GM18505 (cell line): ENCODE measurements around the gene CDC42BPA.
"Not testable (repeated sequence)": the region's sequence is repeated elsewhere in the genome, so short reads cannot be mapped to it uniquely, and the experiment has no call there.

Source experiments
- ATAC-seq: cut with Tn5 transposase; IDR thresholded peaks from one replicate; pipeline ENCODE4 v1.9.1; 2021; ENCODE audit not compliant: unreplicated experiment
- POLR2A ChIP-seq: IDR thresholded peaks from 4 replicates; pipeline ENCODE4 v1.6.1; 2011; ENCODE audit warnings: borderline replicate concordance; ENCODE audit not compliant: insufficient read depth, insufficient read length; ENCODE audit errors: extremely low read depth

The CDC42BPA gene

DNA sequence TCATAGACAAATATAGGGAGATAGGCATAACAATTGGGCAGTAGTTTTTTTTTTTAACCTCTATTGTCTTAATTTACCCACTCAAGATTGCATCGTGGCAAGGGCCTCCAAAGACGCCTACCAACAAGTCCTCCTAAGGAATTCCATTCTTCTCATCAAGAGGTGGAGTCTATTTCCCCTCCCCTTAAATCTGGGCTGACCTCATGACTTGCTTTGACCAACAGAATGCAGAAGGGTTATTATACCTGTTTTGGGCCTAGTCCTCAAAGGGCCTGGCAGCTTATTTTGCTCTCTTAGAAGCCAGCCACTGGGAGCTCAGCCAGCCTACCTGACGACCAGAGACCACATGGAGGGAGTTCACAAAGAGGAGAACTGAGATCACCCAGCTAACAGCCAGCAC is 285.9 kb downstream of the CDC42BPA start:
- TF ChIP-seq POLR2A = no peak
- ATAC-seq = no peak

DNA sequence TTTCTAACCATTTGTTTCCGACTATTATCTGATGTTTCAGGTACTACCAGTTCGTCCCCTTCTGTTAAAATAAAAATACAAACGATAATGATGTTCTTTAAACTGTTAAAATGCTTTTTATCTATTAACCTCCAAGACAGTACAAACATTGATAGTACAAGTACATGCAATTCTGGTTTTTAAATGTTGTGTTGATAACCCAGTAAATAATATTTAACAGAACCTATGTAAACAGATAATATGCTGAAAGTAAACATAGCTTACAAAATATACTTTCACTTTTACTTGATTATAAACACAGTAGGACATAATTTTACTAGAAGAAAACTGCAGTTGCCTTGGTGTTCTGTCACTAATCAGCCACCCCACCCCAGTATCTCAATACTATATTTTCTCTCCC is 301.3 kb downstream of the CDC42BPA start:
- no peak for ATAC-seq
- no peak for TF ChIP-seq POLR2A

GRCh38 chr1:227010645-227011044 is 307.6 kb downstream of the CDC42BPA start:
- no peak for TF ChIP-seq POLR2A
- ATAC-seq = no peak

DNA sequence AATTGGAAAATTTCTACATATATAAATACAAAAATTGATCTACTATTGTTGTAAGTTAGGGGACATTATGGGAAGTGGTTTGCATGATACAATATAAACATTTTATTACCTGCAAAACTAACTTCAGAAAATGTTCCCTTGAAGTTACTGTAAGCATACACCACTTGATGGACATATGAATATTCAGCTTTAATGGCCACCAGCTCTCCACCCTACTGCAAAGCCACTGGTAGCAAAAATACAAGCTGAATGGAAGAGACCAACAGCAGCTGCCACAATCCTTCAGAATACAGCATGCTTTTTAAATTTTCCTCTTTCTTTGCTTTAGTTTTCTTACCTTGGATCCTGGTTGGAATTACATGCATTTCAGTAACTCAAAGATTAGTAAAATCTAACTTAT is 308.4 kb downstream of the CDC42BPA start:
- ATAC-seq = no peak
- no peak for TF ChIP-seq POLR2A

DNA sequence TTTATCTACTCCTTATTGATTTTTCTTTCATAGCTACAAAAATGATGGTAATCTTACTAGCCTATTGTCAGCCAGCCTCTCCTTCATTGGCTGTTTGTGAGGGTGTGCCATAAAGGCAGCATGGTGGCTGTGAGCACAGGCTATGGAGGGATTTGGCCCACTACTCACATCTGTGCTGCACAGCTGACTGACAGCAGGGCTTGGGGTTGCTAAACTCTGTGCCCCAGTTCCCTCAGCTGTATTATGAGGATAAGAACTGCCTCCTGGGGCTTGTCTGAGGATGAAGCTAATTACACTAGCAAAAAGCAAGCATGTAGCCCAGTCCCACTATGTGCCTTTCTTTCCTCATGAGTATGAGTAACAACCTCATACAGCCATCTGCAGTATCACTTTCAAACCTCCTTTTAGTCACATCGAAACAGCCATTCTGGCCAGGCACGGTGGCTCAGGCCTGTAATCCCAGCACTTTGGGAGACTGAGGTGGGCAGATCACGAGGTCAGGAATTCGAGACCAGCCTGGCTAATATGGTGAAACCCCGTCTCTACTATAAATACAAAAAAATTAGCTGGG is 312.0 kb downstream of the CDC42BPA start:
- TF ChIP-seq POLR2A = no peak
- no peak for ATAC-seq

- TF ChIP-seq POLR2A = no peak
- no peak for ATAC-seq
Observed at GRCh38 chr1:227004796-227005195, 313.5 kb downstream of the CDC42BPA start.

DNA sequence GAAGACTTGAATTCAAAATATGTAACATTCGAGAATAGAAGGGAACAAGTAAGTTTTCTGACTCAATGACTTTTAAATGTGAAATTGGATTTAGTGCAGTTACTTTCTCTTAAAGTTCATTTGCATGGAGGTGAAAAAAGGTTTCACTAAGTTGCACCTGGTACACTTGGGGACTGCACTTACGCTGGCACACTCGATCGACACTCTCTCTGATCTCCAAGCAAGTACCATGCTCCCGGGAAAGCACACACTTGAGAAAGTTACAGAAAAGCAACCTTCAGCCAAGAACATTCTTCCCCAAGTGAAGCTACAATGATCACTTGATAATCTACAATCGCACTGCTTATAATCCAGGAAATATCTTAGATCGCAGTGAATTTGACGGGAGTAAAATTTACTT is 315.1 kb downstream of the CDC42BPA start:
- ATAC-seq = no peak
- TF ChIP-seq POLR2A = no peak

DNA sequence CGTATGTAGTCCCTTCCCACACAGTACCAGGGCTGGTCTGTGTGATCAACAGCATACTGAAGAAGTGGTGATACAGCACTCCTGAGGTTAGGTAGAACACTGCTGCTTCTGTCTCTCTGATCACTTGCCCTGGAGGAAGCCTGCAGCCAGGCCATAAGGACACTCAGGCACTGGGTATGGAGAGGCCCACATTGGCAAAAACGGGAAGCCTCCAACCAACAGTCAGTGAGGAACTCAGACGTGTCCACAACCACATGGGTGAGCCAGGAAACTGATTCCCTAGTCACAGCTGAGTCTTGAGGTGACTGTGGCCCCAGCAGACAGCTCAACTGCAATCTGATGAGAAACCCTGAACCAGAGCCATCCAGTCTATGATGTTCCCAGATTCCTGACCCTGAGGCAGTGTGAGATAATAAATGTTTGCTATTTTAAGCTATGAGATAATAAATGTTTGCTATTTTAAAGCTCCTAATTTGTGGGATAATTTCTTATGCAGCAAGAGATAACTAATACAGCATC is 315.7 kb downstream of the CDC42BPA start:
- ATAC-seq = no peak
- no peak for TF ChIP-seq POLR2A

GRCh38 chr1:226999579-226999978 is 318.7 kb downstream of the CDC42BPA start:
- ATAC-seq = not testable (repeated sequence)

GRCh38 chr1:226995365-226996332 is 322.6 kb downstream of the CDC42BPA start:
- TF ChIP-seq POLR2A = no peak
- peak; percentile 93 for ATAC-seq

DNA sequence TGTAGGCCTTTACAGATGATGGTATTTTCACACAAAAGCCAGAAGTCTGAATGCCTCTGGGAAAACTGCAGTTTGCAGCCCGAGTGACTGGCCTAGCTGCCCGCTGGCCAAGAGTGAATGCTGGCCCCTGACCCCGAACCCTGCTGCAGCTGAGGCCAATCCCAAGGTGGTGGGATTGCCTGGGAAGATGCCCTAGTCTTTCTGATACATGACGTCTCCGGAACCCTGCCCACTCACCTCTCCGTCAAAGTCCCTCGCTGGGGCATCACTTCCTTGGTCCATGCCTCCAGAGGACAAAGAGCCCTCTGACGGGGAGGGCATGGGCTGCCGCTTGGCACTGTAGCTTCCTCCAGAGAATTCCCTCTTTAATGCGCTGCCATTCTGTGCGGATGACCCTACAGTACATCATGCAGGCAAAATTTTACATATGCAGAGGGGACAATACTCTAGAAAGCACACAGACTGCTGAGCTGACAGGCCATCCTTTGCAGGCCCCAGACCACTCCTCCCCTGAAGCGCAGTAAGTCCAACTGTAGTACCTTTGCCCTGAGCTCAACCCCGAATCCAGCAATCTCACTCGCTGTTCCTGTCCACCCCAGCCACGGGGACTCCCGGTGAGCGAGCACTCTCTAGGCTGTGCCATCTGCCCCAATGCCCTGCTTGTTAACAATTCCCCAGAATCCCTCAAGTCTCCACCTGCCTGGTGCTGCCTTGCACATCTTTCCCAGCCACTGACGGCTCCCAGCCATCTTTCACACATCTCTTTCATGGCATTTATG is 323.5 kb downstream of the CDC42BPA start:
- ATAC-seq = no peak
- no peak for TF ChIP-seq POLR2A

GRCh38 chr1:226993814-226994585 is 324.3 kb downstream of the CDC42BPA start:
- ATAC-seq = no peak

GRCh38 chr1:226991920-226992319 is 326.4 kb downstream of the CDC42BPA start:
- TF ChIP-seq POLR2A = no peak
- no peak for ATAC-seq

More at GRCh38 chr1:226993814-226994585, 324.3 kb downstream of the CDC42BPA start:
- no peak for TF ChIP-seq POLR2A
